Astrocyte of the cerebellum (primary cell): Measurements from ENCODE around the gene KLHL3.

Source experiments
- DNase-seq: peaks from one replicate; pipeline ENCODE4 v3.0.0-alpha.2; 2011; ENCODE audit warnings: low read depth
- H3K4me3 ChIP-seq: 2 replicates; pipeline ENCODE4 v1.5.1; 2011; ENCODE audit warnings: mild to moderate bottlenecking, low read depth, low read length, moderate library complexity
- CTCF ChIP-seq: IDR thresholded peaks from 2 replicates; pipeline ENCODE4 v1.5.1; 2012; ENCODE audit warnings: low read length, low read depth, moderate library complexity, mild to moderate bottlenecking; ENCODE audit errors: missing control alignments
- in situ Hi-C: cut with HindIII; loops from 2 replicates; pipeline ENCODE4 v1.10.0; 2017; ENCODE audit warnings: low sequenced_read_pairs

KLHL3 gene

GRCh38 chr5:137613554-137614265, 122.2 kb downstream of the KLHL3 start:
- in situ Hi-C loops = no loop called here
- no peak for DNase-seq
- H3K4me3 ChIP-seq = no peak overlapping the region
- TF ChIP-seq CTCF = no peak

- in situ Hi-C loops = no loop called here
- TF ChIP-seq CTCF = no peak
- H3K4me3 ChIP-seq = no peak overlapping the region
- no peak for DNase-seq
Measured at GRCh38 chr5:137612576-137612975, 123.3 kb downstream of the KLHL3 start.

- no peak for DNase-seq
- TF ChIP-seq CTCF = no peak
- no peak overlapping the region for H3K4me3 ChIP-seq
- in situ Hi-C loops = no loop called here
Measured at GRCh38 chr5:137611794-137612435, 124.0 kb downstream of the KLHL3 start.

GRCh38 chr5:137611011-137611580, 124.8 kb downstream of the KLHL3 start:
- DNase-seq = no peak
- no peak for TF ChIP-seq CTCF
- H3K4me3 ChIP-seq = no peak overlapping the region
- in situ Hi-C loops = no loop called here

GRCh38 chr5:137610598-137610997, 125.3 kb downstream of the KLHL3 start:
- no peak overlapping the region for H3K4me3 ChIP-seq
- TF ChIP-seq CTCF = no peak
- in situ Hi-C loops = no loop called here
- DNase-seq = no peak

DNA sequence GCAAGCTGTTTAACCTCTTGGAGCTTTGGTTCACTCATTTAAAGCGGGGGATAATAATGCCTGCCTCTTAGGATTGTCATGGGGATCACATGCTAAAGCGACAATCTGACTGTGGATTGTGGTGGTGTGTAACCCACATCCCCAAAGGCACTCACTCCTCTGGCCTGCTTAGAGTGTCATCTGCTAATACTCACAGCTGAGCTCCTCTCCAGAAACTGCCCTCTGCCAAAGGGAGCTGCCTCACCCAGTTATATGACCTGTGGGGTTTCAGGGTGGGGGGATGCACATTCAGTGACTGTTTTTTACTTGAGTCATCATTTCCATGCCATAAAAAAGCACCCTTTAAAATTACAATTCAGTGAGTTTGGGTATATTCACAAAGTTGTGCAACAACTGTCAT, 126.8 kb downstream of the KLHL3 start:
- no peak for DNase-seq
- H3K4me3 ChIP-seq = no peak overlapping the region
- in situ Hi-C loops = no loop called here
- no peak for TF ChIP-seq CTCF
